GM18502 (cell line): ENCODE measurements around the gene FGL2.
A peak's percentile ranks its signal among the peaks of the same experiment; 100 is the strongest.
"Not testable (repeated sequence)": the region's sequence is repeated elsewhere in the genome, so short reads cannot be mapped to it uniquely, and the experiment has no call there.

ENCODE experiments used
- ATAC-seq: cut with Tn5 transposase; IDR thresholded peaks from one replicate; pipeline ENCODE4 v1.9.1; 2021; ENCODE audit warnings: mild to moderate bottlenecking; ENCODE audit not compliant: unreplicated experiment, poor library complexity

Gene FGL2

GRCh38 chr7:77172437-77173172 lies 27.0 kb downstream of the FGL2 start:
- not testable (repeated sequence) for ATAC-seq

- not testable (repeated sequence) for ATAC-seq
Observed at GRCh38 chr7:77171073-77171472, 28.5 kb downstream of the FGL2 start.

DNA sequence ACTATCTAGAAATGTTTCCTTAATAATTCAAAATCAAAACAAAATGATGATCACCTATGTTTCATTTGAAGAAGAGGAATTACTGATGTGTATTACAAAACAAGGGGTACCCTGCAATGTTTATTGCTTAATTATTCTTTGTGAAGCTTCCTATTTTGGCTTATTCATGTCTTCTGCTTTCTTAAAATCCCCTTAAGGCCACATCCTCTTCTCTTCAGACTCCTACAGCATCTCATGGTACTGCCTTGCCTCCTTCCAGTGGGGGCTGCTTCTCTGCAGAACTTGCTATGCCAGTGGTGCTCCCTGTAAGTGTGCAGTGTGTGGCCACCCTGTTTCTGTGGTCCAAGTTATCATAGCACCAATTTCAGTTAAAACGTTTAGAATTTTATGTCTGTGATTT lies 42.2 kb downstream of the FGL2 start:
- ATAC-seq = peak; percentile 60

DNA sequence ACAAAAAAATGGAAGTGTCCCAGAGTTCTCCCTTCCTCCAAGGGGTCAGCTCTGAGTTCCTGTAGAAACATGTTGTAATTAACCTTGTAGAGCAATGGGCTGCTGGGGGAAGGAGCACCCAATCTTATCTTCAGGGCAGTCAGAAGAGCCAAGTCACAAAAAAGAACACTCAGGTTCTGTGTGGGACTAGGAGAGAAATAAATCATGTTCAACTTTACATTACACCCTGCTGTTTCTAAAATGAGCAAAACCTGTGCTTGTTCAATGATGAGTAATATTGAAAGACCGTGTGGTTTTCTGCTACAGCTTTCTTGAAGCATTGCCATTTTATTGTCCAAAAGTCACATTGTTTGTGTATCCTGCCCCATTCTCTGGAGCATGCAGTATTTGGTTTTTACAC lies 42.6 kb downstream of the FGL2 start:
- ATAC-seq = peak; percentile 85

- ATAC-seq = not testable (repeated sequence)
Observed at GRCh38 chr7:77155601-77156377, 43.8 kb downstream of the FGL2 start.

GRCh38 chr7:77154917-77155464 lies 44.6 kb downstream of the FGL2 start:
- ATAC-seq = peak; percentile 68

DNA sequence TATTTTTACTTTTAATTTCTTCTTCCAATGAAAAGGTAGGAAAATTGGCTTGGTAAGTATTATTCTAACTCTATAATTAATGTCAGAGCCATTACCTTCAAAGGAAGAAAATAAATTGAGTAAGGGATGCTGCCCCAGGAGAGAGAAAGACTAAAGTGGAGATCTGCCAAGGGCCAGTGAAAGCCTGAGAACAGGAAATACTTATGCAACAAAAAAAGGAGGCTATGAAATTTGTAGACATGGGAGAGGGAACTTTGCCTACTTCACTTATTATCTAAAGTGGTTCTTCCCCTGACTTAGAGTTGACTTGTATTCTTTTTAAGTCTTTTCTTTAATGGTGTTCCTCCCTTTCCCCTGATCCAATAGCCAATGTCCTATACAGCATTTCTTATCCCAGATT lies 47.4 kb downstream of the FGL2 start:
- ATAC-seq = not testable (repeated sequence)
